NCI-H460 (cell line): ENCODE measurements around the gene SLAIN2. TPM values are rescaled to one million over a fixed set of nuclear protein-coding genes. Genes with fewer than 3 reads are reported as not detected.
"Not testable (repeated sequence)": the region's sequence is repeated elsewhere in the genome, so short reads cannot be mapped to it uniquely, and the experiment has no call there.

Source experiments
- DNase-seq: peaks from one replicate; pipeline ENCODE4 v3.0.0-alpha.2; 2016; ENCODE audit warnings: low read depth; ENCODE audit errors: extremely low read depth
- total RNA-seq: library from RNA; depleted of rRNA; stranded (reverse); fragments of >200 nt; shearing (Covaris generic); gene quantifications from 2 replicates; pipeline ENCODE4 v1.2.3, GENCODE V29; 2014

Gene SLAIN2
- total RNA-seq, 1 experiment from 2014 or later: 33.2 TPM

GRCh38 chr4:48431401-48431800, 90.1 kb downstream of the SLAIN2 start:
- DNase-seq: no peak

GRCh38 chr4:48432017-48432416, 90.7 kb downstream of the SLAIN2 start:
- DNase-seq: no peak

GRCh38 chr4:48436318-48436717, 95.0 kb downstream of the SLAIN2 start:
- no peak for DNase-seq

GRCh38 chr4:48439988-48440387, 98.7 kb downstream of the SLAIN2 start:
- DNase-seq: no peak

GRCh38 chr4:48440914-48441313, 99.6 kb downstream of the SLAIN2 start:
- not testable (repeated sequence) for DNase-seq

GRCh38 chr4:48445704-48446103, 104.4 kb downstream of the SLAIN2 start:
- DNase-seq: peak; percentile 7

GRCh38 chr4:48446642-48447041, 105.3 kb downstream of the SLAIN2 start:
- no peak for DNase-seq

GRCh38 chr4:48449151-48449550, 107.8 kb downstream of the SLAIN2 start:
- no peak for DNase-seq

GRCh38 chr4:48450740-48451139, 109.4 kb downstream of the SLAIN2 start:
- no peak for DNase-seq

GRCh38 chr4:48451656-48452055, 110.3 kb downstream of the SLAIN2 start:
- not testable (repeated sequence) for DNase-seq

- DNase-seq: no peak
Observed at GRCh38 chr4:48454591-48454990, 113.3 kb downstream of the SLAIN2 start.

GRCh38 chr4:48461000-48461399, 119.7 kb downstream of the SLAIN2 start:
- no peak for DNase-seq

- no peak for DNase-seq
Observed at GRCh38 chr4:48462363-48462762, 121.0 kb downstream of the SLAIN2 start.

- no peak for DNase-seq
Observed at GRCh38 chr4:48467442-48467841, 126.1 kb downstream of the SLAIN2 start.

GRCh38 chr4:48467891-48468290, 126.6 kb downstream of the SLAIN2 start:
- no peak for DNase-seq

- DNase-seq: no peak
Observed at GRCh38 chr4:48470137-48470536, 128.8 kb downstream of the SLAIN2 start.

GRCh38 chr4:48470570-48470969, 129.2 kb downstream of the SLAIN2 start:
- DNase-seq: no peak

- DNase-seq: no peak
Observed at GRCh38 chr4:48472794-48473193, 131.5 kb downstream of the SLAIN2 start.

- no peak for DNase-seq
Observed at GRCh38 chr4:48475770-48476169, 134.4 kb downstream of the SLAIN2 start.
